VCaP (cell line): ENCODE results near the gene CTLA4.

ENCODE experiments used
- H3K27ac ChIP-seq: fragments of 450-650 bp; 2 replicates; pipeline ENCODE4 v1.5.1; 2017
- TF ChIP-seq, protein P1 (sequence below): fragments of 450-650 bp; conservative IDR thresholded peaks from 2 replicates; pipeline ENCODE4 v1.5.1; 2017; ENCODE audit warnings: mild to moderate bottlenecking, moderate library complexity

CTLA4 gene

DNA sequence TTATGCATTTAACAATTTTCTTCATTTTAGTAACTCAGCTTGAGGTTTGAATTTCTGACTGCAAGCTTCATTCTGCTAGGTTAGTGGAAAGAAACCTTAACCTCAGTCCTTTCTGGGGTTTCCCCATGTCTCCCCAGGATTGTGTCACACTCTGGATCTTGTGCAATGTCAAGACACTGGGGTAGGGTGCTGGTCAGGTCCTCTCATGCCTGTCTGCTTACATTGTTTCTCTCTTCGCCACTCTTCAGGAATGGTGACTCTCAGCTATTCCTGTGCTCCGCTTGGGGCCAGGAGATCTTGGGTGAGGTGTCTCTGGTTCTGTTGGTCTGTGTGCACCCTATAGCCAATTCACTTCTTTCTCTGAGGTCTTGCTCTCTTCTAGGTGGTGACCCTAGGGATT is 23.9 kb downstream of the CTLA4 start:
- TF ChIP-seq, protein P1, sequence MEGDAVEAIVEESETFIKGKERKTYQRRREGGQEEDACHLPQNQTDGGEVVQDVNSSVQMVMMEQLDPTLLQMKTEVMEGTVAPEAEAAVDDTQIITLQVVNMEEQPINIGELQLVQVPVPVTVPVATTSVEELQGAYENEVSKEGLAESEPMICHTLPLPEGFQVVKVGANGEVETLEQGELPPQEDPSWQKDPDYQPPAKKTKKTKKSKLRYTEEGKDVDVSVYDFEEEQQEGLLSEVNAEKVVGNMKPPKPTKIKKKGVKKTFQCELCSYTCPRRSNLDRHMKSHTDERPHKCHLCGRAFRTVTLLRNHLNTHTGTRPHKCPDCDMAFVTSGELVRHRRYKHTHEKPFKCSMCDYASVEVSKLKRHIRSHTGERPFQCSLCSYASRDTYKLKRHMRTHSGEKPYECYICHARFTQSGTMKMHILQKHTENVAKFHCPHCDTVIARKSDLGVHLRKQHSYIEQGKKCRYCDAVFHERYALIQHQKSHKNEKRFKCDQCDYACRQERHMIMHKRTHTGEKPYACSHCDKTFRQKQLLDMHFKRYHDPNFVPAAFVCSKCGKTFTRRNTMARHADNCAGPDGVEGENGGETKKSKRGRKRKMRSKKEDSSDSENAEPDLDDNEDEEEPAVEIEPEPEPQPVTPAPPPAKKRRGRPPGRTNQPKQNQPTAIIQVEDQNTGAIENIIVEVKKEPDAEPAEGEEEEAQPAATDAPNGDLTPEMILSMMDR = no peak
- H3K27ac ChIP-seq = no peak overlapping the region

DNA sequence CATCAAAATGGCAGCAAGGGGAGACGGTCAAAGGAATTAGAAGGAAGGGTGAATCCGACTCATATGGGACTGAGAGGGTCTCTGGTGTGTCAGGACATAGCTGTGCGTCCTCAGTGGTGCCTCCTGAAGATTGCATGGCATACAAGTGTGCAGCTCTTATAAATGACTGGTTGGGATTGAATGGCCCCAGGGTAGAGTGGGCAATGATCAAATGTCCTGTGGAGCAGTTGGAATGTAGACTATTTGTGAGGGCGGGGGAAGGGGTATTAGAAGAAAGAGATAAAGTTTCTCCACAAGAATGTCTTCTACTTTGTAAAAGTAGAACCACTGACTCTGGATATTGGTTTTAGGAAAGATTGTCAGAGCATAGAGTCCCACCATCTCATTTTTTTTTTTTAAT is 24.6 kb downstream of the CTLA4 start:
- H3K27ac ChIP-seq = no peak overlapping the region
- TF ChIP-seq, protein P1 = no peak

DNA sequence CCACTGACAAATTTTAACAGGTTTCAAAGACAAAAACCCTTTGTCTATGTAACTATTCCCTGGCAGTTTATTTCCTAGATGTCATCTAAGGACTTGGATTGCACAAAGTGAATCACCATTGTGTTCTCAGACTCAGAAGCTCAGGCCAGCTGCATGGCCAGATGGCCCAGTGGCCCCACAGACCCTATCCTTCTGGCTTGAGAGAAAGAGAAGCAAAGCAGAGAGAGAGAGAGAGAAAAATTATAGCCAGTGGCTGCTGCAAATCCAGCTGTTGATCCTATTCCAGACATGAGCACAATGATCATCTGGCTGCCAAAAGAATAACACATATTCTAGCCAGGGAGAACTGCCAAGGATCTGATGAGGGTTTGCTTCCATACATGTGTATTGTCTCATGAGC is 25.8 kb downstream of the CTLA4 start:
- TF ChIP-seq, protein P1 = no peak
- H3K27ac ChIP-seq = no peak overlapping the region

DNA sequence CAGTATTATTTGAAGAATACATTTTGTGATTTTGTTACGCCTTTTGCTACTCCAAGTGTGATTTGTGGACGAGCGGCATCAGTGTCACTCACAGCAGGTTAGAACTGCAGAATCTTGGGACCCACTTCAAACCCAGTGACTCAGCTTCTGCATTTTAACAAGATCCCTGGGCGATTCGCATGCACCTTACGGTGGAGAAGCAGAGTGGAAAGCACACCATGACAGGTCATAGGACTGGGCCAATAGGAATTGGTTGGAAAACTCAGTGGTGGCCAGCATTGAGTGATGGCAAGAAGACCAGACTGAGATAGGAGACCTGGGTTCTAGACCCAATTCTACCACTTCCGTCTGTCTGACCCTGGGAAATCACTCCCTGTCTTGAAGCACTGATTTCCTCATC is 26.3 kb downstream of the CTLA4 start:
- H3K27ac ChIP-seq = no peak overlapping the region
- TF ChIP-seq, protein P1 = no peak

DNA sequence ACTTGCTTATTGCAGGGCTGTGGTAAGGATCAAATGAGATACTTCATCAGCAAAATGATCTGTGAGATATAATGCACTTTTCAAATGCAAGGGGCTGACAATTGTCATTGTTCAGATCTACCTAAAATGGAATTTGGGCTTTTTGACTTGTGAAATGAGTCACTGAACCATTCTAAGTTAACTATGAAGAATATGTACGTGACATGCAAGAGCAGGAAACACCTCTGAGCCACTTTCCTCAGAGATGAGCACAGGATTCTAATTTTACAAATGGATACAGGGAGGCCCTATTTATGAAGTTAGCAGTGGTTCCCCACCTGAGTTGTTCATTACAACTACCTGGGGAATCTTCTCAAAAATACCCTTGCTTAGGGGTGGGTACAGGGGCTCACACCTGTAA is 26.7 kb downstream of the CTLA4 start:
- H3K27ac ChIP-seq = no peak overlapping the region
- TF ChIP-seq, protein P1 = no peak

DNA sequence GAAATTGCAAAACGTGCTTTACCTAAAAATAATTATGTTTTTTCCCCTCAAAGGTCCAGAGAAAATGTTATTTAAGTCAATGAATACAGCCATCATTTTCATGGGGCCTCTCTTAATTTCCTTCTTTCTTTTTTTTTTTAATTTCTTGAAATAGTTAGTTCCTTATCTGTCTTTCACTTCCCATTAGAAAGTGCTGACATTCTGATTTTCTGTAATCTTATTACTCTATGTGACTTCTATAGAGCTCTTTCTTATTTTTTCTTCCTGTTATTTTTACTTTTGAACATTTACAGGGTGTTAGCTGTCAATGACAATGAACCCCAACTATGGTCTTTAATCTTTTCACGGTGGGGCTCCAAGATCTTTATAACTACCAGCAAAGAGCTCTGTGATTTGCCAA is 30.0 kb downstream of the CTLA4 start:
- TF ChIP-seq, protein P1 = no peak
- no peak overlapping the region for H3K27ac ChIP-seq

DNA sequence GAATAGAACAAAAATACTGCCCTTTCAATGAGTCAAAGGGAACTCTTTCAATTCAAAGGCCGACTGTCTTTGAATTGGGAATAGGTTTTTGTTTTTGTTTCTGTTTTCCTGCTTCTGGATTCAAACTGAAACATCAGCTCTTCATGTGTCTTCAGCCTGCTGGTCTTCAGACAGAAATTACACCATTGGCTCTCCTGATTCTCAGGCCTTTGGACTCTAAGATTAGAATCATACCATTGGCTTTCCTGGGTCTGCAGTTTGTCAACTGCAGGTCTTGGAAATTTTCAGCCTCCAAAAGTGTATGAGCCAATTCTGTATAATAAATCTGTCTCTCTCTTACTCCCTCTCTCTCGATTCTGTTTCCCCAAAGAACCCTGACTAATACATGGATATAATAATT is 31.1 kb downstream of the CTLA4 start:
- peak overlapping the region; percentile 97 for H3K27ac ChIP-seq
- TF ChIP-seq, protein P1 = no peak

DNA sequence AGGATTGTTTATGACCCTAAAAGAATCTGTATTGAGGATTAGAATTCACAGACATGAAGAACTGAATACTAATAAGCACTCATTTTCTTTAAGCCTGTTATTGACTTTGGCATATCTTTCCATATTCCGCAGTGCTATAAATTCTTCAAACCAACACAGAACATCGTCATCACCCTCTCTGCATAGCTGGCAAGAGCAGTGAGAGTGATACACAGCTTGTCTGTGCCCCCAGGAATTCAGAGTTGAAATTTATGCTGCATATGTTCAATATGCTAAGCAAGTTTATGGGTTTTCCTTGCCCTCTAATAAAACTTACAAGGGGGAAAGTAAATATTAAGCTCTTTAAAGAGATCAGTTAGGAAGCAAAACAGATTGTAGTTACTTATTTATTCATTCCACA is 32.7 kb downstream of the CTLA4 start:
- peak overlapping the region; percentile 97 for H3K27ac ChIP-seq
- TF ChIP-seq, protein P1 = no peak
